A673 (cell line): Measurements from ENCODE around the gene NVL. TPM values are rescaled to one million over a fixed set of nuclear protein-coding genes. Genes with fewer than 3 reads are reported as not detected.

Experiments
- BruUV-seq: library from RNA; stranded (reverse); fragments of 400-500 nt; replicated peaks from 2 replicates; lab custom pipeline; 2021; lab: Mats Ljungman, UMichigan
- CTCF ChIA-PET: fragments of 300-600 bp; sonication (Branson Sonifier 250); formaldehyde crosslinking; loops from one replicate; lab custom pipeline; 2022; ENCODE audit warnings: antibody characterized with exemption; lab: Charles Lee
- POLR2A ChIA-PET: fragments of 300-600 bp; sonication (Branson Sonifier 250); formaldehyde crosslinking; loops from one replicate; lab custom pipeline; 2022; ENCODE audit warnings: antibody characterized with exemption; ENCODE audit not compliant: low non-redundant PET; lab: Charles Lee
- DNase-seq: peaks from one replicate; pipeline ENCODE4 v3.0.0-alpha.2; 2015; ENCODE audit warnings: low spot score
- H3K27ac ChIP-seq: fragments of 200-600 bp; sonication (generic); 2 replicates; pipeline ENCODE4 v1.5.1; 2016; ENCODE audit warnings: mixed run types, low read depth, mild to moderate bottlenecking, mixed read lengths, antibody characterized with exemption, low read length; ENCODE audit not compliant: poor library complexity, severe bottlenecking
- H3K27me3 ChIP-seq: fragments of 200-600 bp; sonication (generic); replicated peaks from 2 replicates; pipeline ENCODE4 v1.6.1; 2017; ENCODE audit warnings: mixed run types, low read depth, mild to moderate bottlenecking, mixed read lengths, antibody characterized with exemption, low read length; ENCODE audit not compliant: insufficient read depth, poor library complexity
- H3K36me3 ChIP-seq: fragments of 200-600 bp; sonication (generic); 2 replicates; pipeline ENCODE4 v1.6.1; 2016; ENCODE audit warnings: mixed run types, mild to moderate bottlenecking, mixed read lengths, antibody characterized with exemption, low read length; ENCODE audit not compliant: insufficient read depth, poor library complexity, severe bottlenecking
- H3K4me1 ChIP-seq: fragments of 200-600 bp; sonication (generic); 2 replicates; pipeline ENCODE4 v1.6.1; 2017; ENCODE audit warnings: mixed run types, mild to moderate bottlenecking, mixed read lengths, antibody characterized with exemption, low read length; ENCODE audit not compliant: insufficient read depth, poor library complexity, severe bottlenecking
- H3K4me3 ChIP-seq: fragments of 200-600 bp; sonication (generic); 2 replicates; pipeline ENCODE4 v1.5.1; 2016; ENCODE audit warnings: low read depth, mixed run types, mild to moderate bottlenecking, mixed read lengths, low read length; ENCODE audit not compliant: poor library complexity, severe bottlenecking
- H3K9me3 ChIP-seq: fragments of 200-600 bp; sonication (generic); 2 replicates; pipeline ENCODE4 v1.6.1; 2016; ENCODE audit warnings: mixed run types, low read depth, mild to moderate bottlenecking, mixed read lengths, antibody characterized with exemption, low read length; ENCODE audit not compliant: poor library complexity, severe bottlenecking
- CTCF ChIP-seq: fragments of 300-800, 200-600 bp; sonication (generic); conservative IDR thresholded peaks from 2 replicates; pipeline ENCODE4 v1.5.1; 2017; ENCODE audit warnings: low read depth, mild to moderate bottlenecking, antibody characterized with exemption, low read length, moderate library complexity, mixed read lengths
- EZH2 ChIP-seq: fragments of 200-600 bp; sonication (generic); IDR thresholded peaks from 2 replicates; pipeline ENCODE4 v1.6.1; 2017; ENCODE audit warnings: borderline replicate concordance, low read depth, mild to moderate bottlenecking, mixed read lengths, antibody characterized with exemption, low read length; ENCODE audit not compliant: poor library complexity, severe bottlenecking
- intact Hi-C: fragments of 100-400 bp; cut with micrococcal nuclease; formaldehyde crosslinking; loops from one replicate; pipeline ENCODE4 v1.10.0; 2022; ENCODE audit not compliant: unreplicated experiment
- total RNA-seq: library from RNA; stranded (reverse); gene quantifications from 2 replicates; pipeline ENCODE4 v1.2.3, GENCODE V29; 2021

NVL gene
- total RNA-seq, 1 experiment from 2014 or later: 54.8 TPM

GRCh38 chr1:224264321-224264720 is 65.7 kb downstream of the NVL start:
- H3K27ac ChIP-seq: no peak overlapping the region
- CTCF ChIA-PET: no interaction called here
- H3K27me3 ChIP-seq: no peaks in the 10 kb centered on the region
- H3K36me3 ChIP-seq: no peaks in the 10 kb centered on the region
- no peak for TF ChIP-seq EZH2
- TF ChIP-seq CTCF: no peak
- BruUV-seq: no TSS peak
- POLR2A ChIA-PET: no interaction called here
- no peak overlapping the region for H3K4me3 ChIP-seq
- no peak for DNase-seq
- H3K9me3 ChIP-seq: no peaks in the 10 kb centered on the region
- no peaks in the 10 kb centered on the region for H3K4me1 ChIP-seq
- intact Hi-C loops: no loop called here

- intact Hi-C loops: no loop called here
- Histone ChIP-seq H3K27me3 (no peaks in the 10 kb centered on the region), H3K4me1 (no peaks in the 10 kb centered on the region), H3K9me3 (no peaks in the 10 kb centered on the region), H3K27ac (no peak overlapping the region), H3K4me3 (no peak overlapping the region), H3K36me3 (no peaks in the 10 kb centered on the region)
- ChIA-PET CTCF (no interaction called here), POLR2A (no interaction called here)
- no TSS peak for BruUV-seq
- TF ChIP-seq CTCF (no peak), EZH2 (no peak)
- no peak for DNase-seq
These were observed 67.5 kb downstream of the NVL start for GRCh38 chr1:224262373-224263054.

- Histone ChIP-seq H3K9me3 (no peaks in the 10 kb centered on the region), H3K27me3 (no peaks in the 10 kb centered on the region), H3K27ac (no peak overlapping the region), H3K4me3 (no peak overlapping the region), H3K36me3 (no peaks in the 10 kb centered on the region), H3K4me1 (peaks cover 6% of the 10 kb centered on the region)
- ChIA-PET POLR2A (no interaction called here), CTCF (no interaction called here)
- no peak for DNase-seq
- BruUV-seq: no TSS peak
- intact Hi-C loops: no loop called here
- TF ChIP-seq EZH2: no peak
- TF ChIP-seq CTCF: no peak
These were observed 70.0 kb downstream of the NVL start for GRCh38 chr1:224259986-224260385.
